ENCODE data around the gene RO60.

DNA sequence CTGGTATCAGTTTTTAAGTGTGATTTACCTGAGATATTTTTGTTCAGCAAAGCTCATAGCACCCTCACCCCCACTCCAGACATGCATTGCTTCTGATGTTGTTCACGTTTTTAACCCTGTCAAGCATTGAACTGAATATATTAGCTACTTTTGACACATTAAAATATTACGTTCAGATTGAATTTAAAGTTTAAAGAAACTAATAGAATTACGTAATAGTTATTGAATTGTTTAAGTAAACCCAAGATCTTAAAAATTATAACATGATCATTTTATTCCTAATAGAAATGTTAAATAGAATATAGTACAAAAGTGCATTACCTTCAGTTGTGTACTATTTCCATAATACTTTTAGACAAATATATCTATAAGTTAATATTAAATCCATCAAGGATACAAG is 26.9 kb downstream of the RO60 start:
- TF ChIP-seq, protein P1, sequence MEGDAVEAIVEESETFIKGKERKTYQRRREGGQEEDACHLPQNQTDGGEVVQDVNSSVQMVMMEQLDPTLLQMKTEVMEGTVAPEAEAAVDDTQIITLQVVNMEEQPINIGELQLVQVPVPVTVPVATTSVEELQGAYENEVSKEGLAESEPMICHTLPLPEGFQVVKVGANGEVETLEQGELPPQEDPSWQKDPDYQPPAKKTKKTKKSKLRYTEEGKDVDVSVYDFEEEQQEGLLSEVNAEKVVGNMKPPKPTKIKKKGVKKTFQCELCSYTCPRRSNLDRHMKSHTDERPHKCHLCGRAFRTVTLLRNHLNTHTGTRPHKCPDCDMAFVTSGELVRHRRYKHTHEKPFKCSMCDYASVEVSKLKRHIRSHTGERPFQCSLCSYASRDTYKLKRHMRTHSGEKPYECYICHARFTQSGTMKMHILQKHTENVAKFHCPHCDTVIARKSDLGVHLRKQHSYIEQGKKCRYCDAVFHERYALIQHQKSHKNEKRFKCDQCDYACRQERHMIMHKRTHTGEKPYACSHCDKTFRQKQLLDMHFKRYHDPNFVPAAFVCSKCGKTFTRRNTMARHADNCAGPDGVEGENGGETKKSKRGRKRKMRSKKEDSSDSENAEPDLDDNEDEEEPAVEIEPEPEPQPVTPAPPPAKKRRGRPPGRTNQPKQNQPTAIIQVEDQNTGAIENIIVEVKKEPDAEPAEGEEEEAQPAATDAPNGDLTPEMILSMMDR (IDR thresholded peaks at IDR 0.05) = no peak
- TF ChIP-seq POLR2A (IDR thresholded peaks at IDR 0.05) (no peak), EP300 (IDR thresholded peaks at IDR 0.05) (no peak), POLR2AphosphoS5 (IDR thresholded peaks at IDR 0.05) (no peak)
